Measurements from ENCODE around the gene HENMT1.

Gene HENMT1

DNA sequence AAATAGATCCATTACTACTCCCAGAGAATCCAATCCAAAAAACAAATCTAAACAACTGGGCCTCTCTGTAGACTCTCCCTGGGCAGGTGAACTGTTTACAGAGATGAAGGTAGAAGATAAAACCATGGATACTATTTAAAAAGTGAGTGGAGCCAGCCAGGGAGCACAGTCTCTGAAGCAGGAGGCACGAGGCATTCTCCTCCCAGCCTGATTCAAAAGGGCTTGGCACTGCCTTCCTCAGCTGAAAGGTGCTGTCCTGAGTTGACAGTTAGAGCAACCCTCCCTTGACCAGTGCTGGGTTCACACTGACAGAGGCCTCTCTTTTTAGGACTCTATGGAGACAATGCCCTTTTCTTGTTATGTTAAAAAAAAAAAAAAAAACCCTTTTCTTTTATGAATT is 36.8 kb downstream of the HENMT1 start:
- no peak for DNase-seq

DNA sequence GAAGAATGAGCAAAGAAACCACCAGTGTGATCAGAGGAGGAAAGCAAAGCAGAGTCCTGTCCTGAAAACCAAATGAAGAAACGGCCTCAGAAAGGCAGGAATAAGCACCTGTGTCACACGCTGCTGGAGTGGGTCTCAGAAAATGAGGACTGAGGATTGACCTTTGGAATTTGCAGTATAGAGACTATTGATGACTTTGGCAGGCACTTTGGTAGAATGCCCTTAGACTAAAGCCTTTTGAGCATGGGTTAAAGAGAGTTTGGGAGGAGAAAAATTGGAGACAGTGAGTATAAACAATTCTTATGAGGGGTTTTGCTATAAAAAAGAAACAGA is 43.2 kb downstream of the HENMT1 start:
- DNase-seq = no peak

GRCh38 chr1:108617008-108617723 is 43.7 kb downstream of the HENMT1 start:
- no peak for DNase-seq

DNA sequence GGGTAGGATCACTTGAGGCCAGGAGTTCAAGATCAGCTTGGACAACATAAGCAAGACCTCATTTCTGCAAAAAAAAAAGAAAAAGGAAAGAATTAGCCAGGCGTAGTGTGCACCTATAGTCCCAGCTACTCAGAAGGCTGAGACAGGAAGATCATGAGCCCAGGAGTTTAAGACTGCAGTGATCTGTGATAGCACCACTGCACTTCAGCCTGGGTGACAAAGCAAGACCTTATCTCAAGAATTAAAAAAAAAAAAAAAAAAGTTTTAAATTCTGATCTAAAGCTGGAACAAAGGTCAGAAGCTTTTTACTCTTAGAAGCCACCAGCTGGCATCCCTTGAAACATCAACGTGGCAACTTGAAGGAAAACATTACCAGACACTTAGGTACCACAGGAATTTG is 45.3 kb downstream of the HENMT1 start:
- no peak for DNase-seq

DNA sequence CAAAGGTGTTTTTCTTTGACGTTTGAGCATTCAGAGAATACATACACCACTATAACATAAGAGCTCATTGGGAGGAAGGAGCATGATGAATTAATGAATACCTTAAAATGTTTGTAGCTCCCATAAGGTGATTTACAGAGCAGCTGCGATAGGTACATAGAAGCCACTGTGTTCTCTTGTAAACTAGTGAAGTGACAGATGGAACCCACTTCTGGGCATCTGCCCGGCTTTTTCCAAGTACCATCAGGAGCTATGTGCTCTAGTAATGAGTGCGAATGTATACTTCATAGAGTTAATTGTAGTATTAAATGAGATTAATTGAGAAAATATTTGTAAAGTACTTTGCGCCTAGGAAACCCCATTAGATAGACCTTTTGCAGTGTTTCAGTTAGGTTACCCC is 48.4 kb downstream of the HENMT1 start:
- DNase-seq = peak; percentile 94

DNA sequence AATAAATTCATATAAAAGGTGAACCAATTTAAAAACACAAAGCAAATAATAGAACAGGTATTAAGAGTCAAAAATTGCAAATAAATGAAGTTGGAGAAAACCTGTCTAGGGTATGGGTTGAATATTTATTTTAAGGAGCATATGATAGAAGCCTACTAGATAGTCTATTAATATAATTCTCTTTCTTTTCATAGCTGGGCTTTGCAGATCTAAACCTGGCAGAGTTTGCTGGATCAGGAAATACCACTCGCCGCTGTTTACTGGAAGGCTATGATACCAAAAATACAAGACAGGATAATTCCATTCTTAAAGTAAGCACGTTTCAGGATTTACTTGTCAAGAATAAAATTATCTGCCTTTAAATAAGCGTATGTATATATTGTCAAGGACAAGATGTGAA is 48.9 kb downstream of the HENMT1 start:
- no peak for DNase-seq

DNA sequence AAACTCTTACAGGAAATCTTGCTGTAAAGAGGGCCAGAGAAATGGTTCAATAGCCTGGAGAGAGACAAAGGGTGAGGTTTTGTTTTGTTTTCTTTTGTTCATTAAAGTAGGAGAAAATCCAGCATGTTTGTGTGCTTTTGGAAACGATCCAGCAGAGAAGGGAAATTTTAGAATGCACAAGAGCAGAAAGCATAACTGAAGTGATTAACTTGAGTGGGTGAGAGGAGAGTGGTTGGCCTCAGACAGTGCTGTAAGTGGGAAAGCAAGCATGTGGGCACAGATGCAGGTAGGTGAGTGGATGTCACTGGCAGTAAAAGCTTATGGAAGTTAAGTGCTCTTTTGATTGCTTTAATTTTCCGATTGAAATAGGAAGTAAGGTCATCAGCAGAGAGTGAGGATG is 50.8 kb downstream of the HENMT1 start:
- peak; percentile 84 for DNase-seq

GRCh38 chr1:108609483-108610049 is 51.3 kb downstream of the HENMT1 start:
- DNase-seq = peak; percentile 82

DNA sequence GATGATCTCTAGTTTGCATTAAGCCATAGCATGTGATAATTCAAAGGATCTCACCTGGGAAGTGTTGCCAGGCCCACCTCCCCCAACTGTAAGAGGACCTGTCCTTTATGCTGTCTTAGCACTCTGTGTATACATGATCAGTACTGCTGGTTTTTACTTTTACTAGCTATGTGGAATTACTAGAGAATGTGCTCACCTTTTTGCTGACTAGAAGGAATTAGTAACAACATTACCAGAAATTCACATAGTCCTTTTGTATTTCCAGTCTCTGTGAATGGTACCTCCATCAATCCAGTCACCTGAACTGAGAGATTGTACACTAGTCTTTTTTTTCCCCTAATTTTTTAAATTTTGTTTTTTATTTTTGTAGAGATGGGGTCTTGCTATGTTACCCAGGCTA is 54.4 kb downstream of the HENMT1 start:
- DNase-seq = no peak

GRCh38 chr1:108605633-108606032 is 55.3 kb downstream of the HENMT1 start:
- DNase-seq = no peak

DNA sequence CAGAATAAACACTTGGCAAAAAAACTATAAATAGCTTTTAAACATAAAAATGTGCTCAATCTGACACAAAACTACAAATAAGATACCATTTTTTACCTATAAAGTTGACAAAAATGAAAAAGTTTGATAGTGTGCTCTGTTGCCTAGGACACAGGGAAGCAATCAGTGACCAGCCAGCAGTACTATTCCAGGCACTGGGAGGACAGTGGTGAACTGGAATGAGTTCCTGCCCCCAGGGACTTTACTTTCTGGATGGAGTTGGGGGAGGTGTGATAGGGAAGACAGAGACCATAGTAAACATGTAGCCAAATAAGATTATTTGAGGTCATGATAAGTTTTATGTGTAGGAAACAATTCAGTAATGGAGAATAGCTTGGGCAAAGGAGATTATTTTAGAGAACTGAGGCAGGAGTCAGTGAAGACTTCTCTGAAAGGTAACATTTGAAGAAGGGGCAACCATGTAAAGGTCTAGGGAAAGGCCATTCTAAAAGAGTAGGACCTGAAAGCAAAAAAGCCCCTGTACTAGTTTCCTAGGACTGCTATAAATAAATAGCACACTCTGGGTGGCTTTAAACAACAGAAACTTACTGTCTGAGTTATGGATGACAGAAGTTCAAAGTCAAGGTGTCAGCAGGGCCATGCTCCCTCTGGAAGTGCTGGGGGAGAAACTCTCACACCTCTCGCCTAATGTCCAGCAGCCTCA is 59.0 kb downstream of the HENMT1 start:
- no peak for DNase-seq

GRCh38 chr1:108600504-108600903 is 60.4 kb downstream of the HENMT1 start:
- DNase-seq = no peak

DNA sequence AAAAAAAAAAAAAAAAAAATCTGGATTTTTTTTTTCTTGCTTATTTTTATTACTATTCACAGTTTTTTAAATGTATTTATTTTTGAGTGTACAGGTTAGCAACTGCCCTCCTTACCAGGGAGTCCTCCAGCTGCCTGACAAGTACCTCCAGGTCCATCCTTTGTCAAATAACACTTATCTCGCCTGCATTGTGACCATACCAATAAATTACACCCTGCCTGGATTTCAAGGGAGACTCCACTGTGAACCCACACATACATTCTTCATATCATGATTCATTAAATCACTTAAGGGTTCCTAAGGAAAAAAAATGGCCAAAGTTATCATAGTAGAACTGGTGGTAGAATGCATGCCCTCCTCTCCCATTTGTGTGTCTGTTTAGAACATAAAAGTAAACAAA is 62.6 kb downstream of the HENMT1 start:
- DNase-seq = no peak
